ENCODE data around the gene CASZ1.

DNA sequence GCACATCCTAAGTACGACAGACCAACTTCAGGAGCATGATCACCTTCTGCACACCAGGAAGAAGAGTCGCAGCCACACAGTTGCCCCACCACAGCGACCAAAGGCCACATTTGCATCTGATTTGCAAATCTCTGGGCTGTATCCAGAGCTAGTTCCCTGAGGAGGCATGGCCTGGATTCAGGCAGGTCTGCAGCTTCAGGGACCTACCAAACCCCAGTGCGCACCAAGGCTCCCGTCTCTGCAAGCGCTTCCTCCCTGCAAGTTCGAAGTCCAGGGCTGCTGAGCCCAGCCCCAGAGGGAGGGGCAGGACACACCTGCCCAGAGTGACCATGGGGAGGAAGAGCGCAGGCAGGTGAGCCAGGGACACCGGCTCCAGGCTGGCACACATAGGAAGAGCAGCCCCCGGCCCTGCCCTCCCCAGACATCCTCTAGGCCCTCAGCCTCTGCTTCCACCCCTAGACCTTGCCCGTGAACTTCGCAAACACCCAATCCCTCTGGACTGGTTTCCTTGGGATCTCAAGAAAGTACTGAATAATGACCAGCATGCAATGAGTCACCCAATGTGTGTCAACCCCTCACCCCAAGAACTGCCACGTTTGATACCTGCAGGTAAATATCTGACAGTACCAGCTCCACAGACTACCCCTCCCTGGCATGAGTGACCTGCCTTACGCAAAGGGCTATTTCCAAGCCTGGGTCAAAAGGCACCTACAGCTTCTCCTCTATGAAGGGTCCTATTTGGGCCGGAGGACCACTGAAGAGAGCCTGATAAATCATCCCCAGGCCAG is 36.8 kb downstream of the CASZ1 start:
- TF ChIP-seq, protein P1, sequence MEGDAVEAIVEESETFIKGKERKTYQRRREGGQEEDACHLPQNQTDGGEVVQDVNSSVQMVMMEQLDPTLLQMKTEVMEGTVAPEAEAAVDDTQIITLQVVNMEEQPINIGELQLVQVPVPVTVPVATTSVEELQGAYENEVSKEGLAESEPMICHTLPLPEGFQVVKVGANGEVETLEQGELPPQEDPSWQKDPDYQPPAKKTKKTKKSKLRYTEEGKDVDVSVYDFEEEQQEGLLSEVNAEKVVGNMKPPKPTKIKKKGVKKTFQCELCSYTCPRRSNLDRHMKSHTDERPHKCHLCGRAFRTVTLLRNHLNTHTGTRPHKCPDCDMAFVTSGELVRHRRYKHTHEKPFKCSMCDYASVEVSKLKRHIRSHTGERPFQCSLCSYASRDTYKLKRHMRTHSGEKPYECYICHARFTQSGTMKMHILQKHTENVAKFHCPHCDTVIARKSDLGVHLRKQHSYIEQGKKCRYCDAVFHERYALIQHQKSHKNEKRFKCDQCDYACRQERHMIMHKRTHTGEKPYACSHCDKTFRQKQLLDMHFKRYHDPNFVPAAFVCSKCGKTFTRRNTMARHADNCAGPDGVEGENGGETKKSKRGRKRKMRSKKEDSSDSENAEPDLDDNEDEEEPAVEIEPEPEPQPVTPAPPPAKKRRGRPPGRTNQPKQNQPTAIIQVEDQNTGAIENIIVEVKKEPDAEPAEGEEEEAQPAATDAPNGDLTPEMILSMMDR (conservative IDR thresholded peaks at IDR 0.05): no peak
- TF ChIP-seq EZH2 (IDR thresholded peaks at IDR 0.05; ENCODE audit: low read depth): no peak

All from PC-9 (cell line).